ENCODE results near the gene GALNT13.

GALNT13 gene

GRCh38 chr2:153944800-153945199 lies 73.1 kb downstream of the GALNT13 start:
- no peak for DNase-seq (ENCODE audit: low read depth in 2 of 3, low spot score in 1 of 3)

GRCh38 chr2:153946036-153946435 lies 74.3 kb downstream of the GALNT13 start:
- DNase-seq (ENCODE audit: low read depth in 2 of 3, low spot score in 1 of 3): no peak

GRCh38 chr2:153953761-153954160 lies 82.0 kb downstream of the GALNT13 start:
- no peak for DNase-seq (ENCODE audit: low read depth in 2 of 3, low spot score in 1 of 3)

GRCh38 chr2:153963256-153963655 lies 91.5 kb downstream of the GALNT13 start:
- DNase-seq (ENCODE audit: low read depth in 2 of 3, low spot score in 1 of 3): no peak

GRCh38 chr2:153967248-153967973 lies 95.7 kb downstream of the GALNT13 start:
- no peak for DNase-seq (ENCODE audit: low read depth in 2 of 3, low spot score in 1 of 3)

- DNase-seq (ENCODE audit: low read depth in 2 of 3, low spot score in 1 of 3): no peak
Observed at GRCh38 chr2:153971250-153971649, 99.5 kb downstream of the GALNT13 start.

- DNase-seq (ENCODE audit: low read depth in 2 of 3, low spot score in 1 of 3): no peak
Observed at GRCh38 chr2:153971855-153972254, 100.1 kb downstream of the GALNT13 start.

- DNase-seq (ENCODE audit: low read depth in 2 of 3, low spot score in 1 of 3): no peak
Observed at GRCh38 chr2:153972412-153972811, 100.7 kb downstream of the GALNT13 start.

GRCh38 chr2:153986488-153987229 lies 114.9 kb downstream of the GALNT13 start:
- no peak for DNase-seq (ENCODE audit: low read depth in 2 of 3, low spot score in 1 of 3)

- no peak for DNase-seq (ENCODE audit: low read depth in 2 of 3, low spot score in 1 of 3)
Observed at GRCh38 chr2:153990771-153991170, 119.0 kb downstream of the GALNT13 start.

- no peak for DNase-seq (ENCODE audit: low read depth in 2 of 3, low spot score in 1 of 3)
Observed at GRCh38 chr2:154013514-154013913, 141.8 kb downstream of the GALNT13 start.

GRCh38 chr2:154015233-154015632 lies 143.5 kb downstream of the GALNT13 start:
- no peak for DNase-seq (ENCODE audit: low read depth in 2 of 3, low spot score in 1 of 3)

- DNase-seq (ENCODE audit: low read depth in 2 of 3, low spot score in 1 of 3): no peak
Observed at GRCh38 chr2:154029504-154029903, 157.8 kb downstream of the GALNT13 start.

- no peak for DNase-seq (ENCODE audit: low read depth in 2 of 3, low spot score in 1 of 3)
Observed at GRCh38 chr2:154032220-154032619, 160.5 kb downstream of the GALNT13 start.

GRCh38 chr2:154046493-154046892 lies 174.8 kb downstream of the GALNT13 start:
- no peak for DNase-seq (ENCODE audit: low read depth in 2 of 3, low spot score in 1 of 3)

- DNase-seq (ENCODE audit: low read depth in 2 of 3, low spot score in 1 of 3): no peak
Observed at GRCh38 chr2:154048905-154049304, 177.2 kb downstream of the GALNT13 start.

- no peak for DNase-seq (ENCODE audit: low read depth in 2 of 3, low spot score in 1 of 3)
Observed at GRCh38 chr2:154049561-154049960, 177.8 kb downstream of the GALNT13 start.

GRCh38 chr2:154067124-154067523 lies 195.4 kb downstream of the GALNT13 start:
- DNase-seq (ENCODE audit: low read depth in 2 of 3, low spot score in 1 of 3): no peak

- no peak for DNase-seq (ENCODE audit: low read depth in 2 of 3, low spot score in 1 of 3)
Observed at GRCh38 chr2:154078926-154079325, 207.2 kb downstream of the GALNT13 start.

GRCh38 chr2:154092571-154092970 lies 220.8 kb downstream of the GALNT13 start:
- no peak for DNase-seq (ENCODE audit: low read depth in 2 of 3, low spot score in 1 of 3)

- DNase-seq (ENCODE audit: low read depth in 2 of 3, low spot score in 1 of 3): no peak
Observed at GRCh38 chr2:154093856-154094255, 222.1 kb downstream of the GALNT13 start.

GRCh38 chr2:154097833-154098398 lies 226.2 kb downstream of the GALNT13 start:
- no peak for DNase-seq (ENCODE audit: low read depth in 2 of 3, low spot score in 1 of 3)

Data from stimulated activated CD4-positive, alpha-beta T cell treated with anti-CD3 and anti-CD28 coated beads, Interleukin-12 subunit alpha, Interleukin-12 subunit beta, amount 100 ng/mL, for 48 hours (primary cell).